Naive thymus-derived CD4-positive, alpha-beta T cell (primary cell): ENCODE results near the gene LIN37. TPM values are rescaled to one million over a fixed set of nuclear protein-coding genes. Genes with fewer than 3 reads are reported as not detected.
"Not testable (repeated sequence)": the region's sequence is repeated elsewhere in the genome, so short reads cannot be mapped to it uniquely, and the experiment has no call there.

ENCODE experiments used
- ATAC-seq: fragments of 150-1000 bp; cut with Tn5 transposase; 2 replicates; pipeline ENCODE4 v1.10.0; 2021; ENCODE audit warnings: mild to moderate bottlenecking, moderate library complexity
- CTCF ChIA-PET: fragments of 350-600 bp; sonication (Branson Sonifier 250); formaldehyde crosslinking; loops from one replicate; lab custom pipeline; 2021; ENCODE audit warnings: antibody characterized with exemption; lab: Charles Lee
- POLR2A ChIA-PET: fragments of 350-600 bp; sonication (Branson Sonifier 250); formaldehyde crosslinking; loops from one replicate; lab custom pipeline; 2021; ENCODE audit warnings: antibody characterized with exemption, inconsistent platforms; lab: Charles Lee
- DNase-seq, 9 donors: peaks; one replicate each; pipeline versions ENCODE4 v3.0.0 to v3.0.0-alpha.2; 2020 to 2022; ENCODE audit warnings: mixed read lengths in 1 of 9
- H3K27ac ChIP-seq: one replicate; pipeline ENCODE4 v1.7.0; 2013; ENCODE audit warnings: mild to moderate bottlenecking, low read depth, low read length, moderate library complexity
- H3K27me3 ChIP-seq, 2 donors: one replicate each; pipeline ENCODE4 v1.7.0; 2013; ENCODE audit warnings: low read length in 2 of 2, mild to moderate bottlenecking in 2 of 2, moderate library complexity in 2 of 2; ENCODE audit not compliant: control insufficient read depth in 2 of 2, insufficient read depth in 2 of 2
- H3K36me3 ChIP-seq, 3 experiments: 1 replicate in 2 of 3; 2 replicates in 1 of 3; pipeline ENCODE4 v1.7.0; 2013; ENCODE audit warnings: low read length in 3 of 3, mild to moderate bottlenecking in 3 of 3, moderate library complexity in 1 of 3; ENCODE audit not compliant: insufficient read depth in 3 of 3, control insufficient read depth in 2 of 3
- H3K4me1 ChIP-seq, 2 donors: one replicate each; pipeline ENCODE4 v1.7.0; 2013; ENCODE audit warnings: low read length in 2 of 2, mild to moderate bottlenecking in 2 of 2, moderate library complexity in 1 of 2; ENCODE audit not compliant: control insufficient read depth in 2 of 2, insufficient read depth in 2 of 2
- H3K4me3 ChIP-seq: 2 replicates; pipeline ENCODE4 v1.7.0; 2013; ENCODE audit warnings: mild to moderate bottlenecking, low read length
- H3K9me3 ChIP-seq, 3 experiments: 1 replicate in 2 of 3; 2 replicates in 1 of 3; pipeline ENCODE4 v1.7.0; 2013; ENCODE audit warnings: low read length in 3 of 3; ENCODE audit not compliant: control insufficient read depth in 2 of 3
- H3K27ac Mint-ChIP-seq, 9 donors: one replicate each; pipeline ENCODE4 v1.8.0; 2020 to 2022; ENCODE audit warnings: mixed read lengths in 9 of 9, mild to moderate bottlenecking in 8 of 9, moderate library complexity in 5 of 9, inconsistent platforms in 2 of 9
- H3K27me3 Mint-ChIP-seq, 5 donors: one replicate each; pipeline ENCODE4 v1.8.0; 2021 to 2022; ENCODE audit warnings: mixed read lengths in 5 of 5, mild to moderate bottlenecking in 1 of 5
- H3K36me3 Mint-ChIP-seq, 5 donors: one replicate each; pipeline ENCODE4 v1.8.0; 2020 to 2022; ENCODE audit warnings: mixed read lengths in 5 of 5, mild to moderate bottlenecking in 3 of 5, inconsistent platforms in 1 of 5
- H3K4me1 Mint-ChIP-seq, 7 donors: one replicate each; pipeline ENCODE4 v1.8.0; 2020 to 2022; ENCODE audit warnings: mixed read lengths in 7 of 7, mild to moderate bottlenecking in 3 of 7, inconsistent platforms in 1 of 7
- H3K4me3 Mint-ChIP-seq, 10 donors: one replicate each; pipeline ENCODE4 v1.8.0; 2020 to 2022; ENCODE audit warnings: mild to moderate bottlenecking in 10 of 10, mixed read lengths in 10 of 10, moderate library complexity in 6 of 10, inconsistent platforms in 2 of 10
- H3K9me3 Mint-ChIP-seq, 11 donors: one replicate each; pipeline ENCODE4 v1.8.0; 2020 to 2022; ENCODE audit warnings: mixed read lengths in 11 of 11, mild to moderate bottlenecking in 4 of 11, inconsistent platforms in 1 of 11, moderate library complexity in 1 of 11
- intact Hi-C, 2 donors: fragments of 100-400 bp; cut with micrococcal nuclease; formaldehyde crosslinking; loops; one replicate each; pipeline ENCODE4 v1.15.1; 2023
- polyA plus RNA-seq, 2 donors: library from polyadenylated mRNA; unstranded; fragments of 300-500 nt; fragmentation: Illumina TruSeq; gene quantifications; one replicate each; pipeline ENCODE4 v1.2.3, GENCODE V29; 2021
- total RNA-seq, 6 experiments: library from RNA in 5 of 6; stranded (reverse) in 5 of 6; gene quantifications; 1 replicate in 5 of 6; 2 replicates in 1 of 6; pipeline ENCODE4 v1.2.3 and lab custom pipeline; 2021 to 2026

LIN37 gene
- total and polyA plus RNA-seq, 7 experiments from 2014 or later = 6.7 to 33.1 (median 18.9) TPM

- H3K4me3 Mint-ChIP-seq = no peak overlapping the region
- intact Hi-C loops = no loop called here
Measured at GRCh38 chr19:35792312-35792711, 43.9 kb downstream of the LIN37 start.

GRCh38 chr19:35792888-35793287 lies 44.5 kb downstream of the LIN37 start:
- no peak for DNase-seq
- POLR2A ChIA-PET = no interaction called here
- intact Hi-C loops = no loop called here
- Mint-ChIP-seq H3K4me1 (peaks cover 0 to 7% (median 0%) of the 10 kb centered on the region in 7 donors), H3K27ac (no peak overlapping the region), H3K36me3 (no peaks in the 10 kb centered on the region), H3K4me3 (no peak overlapping the region), H3K9me3 (no peaks in the 10 kb centered on the region), H3K27me3 (peaks cover 16 to 25% (median 23%) of the 10 kb centered on the region in 5 donors)
- H3K4me3 ChIP-seq = no peak overlapping the region
- H3K36me3 ChIP-seq = no peaks in the 10 kb centered on the region
- no peaks in the 10 kb centered on the region for H3K27me3 ChIP-seq
- no peaks in the 10 kb centered on the region for H3K9me3 ChIP-seq
- CTCF ChIA-PET = no interaction called here
- no peak overlapping the region for H3K27ac ChIP-seq
- H3K4me1 ChIP-seq = no peaks in the 10 kb centered on the region
- no peak for ATAC-seq

More at GRCh38 chr19:35792312-35792711, 43.9 kb downstream of the LIN37 start:
- no peaks in the 10 kb centered on the region for H3K9me3 Mint-ChIP-seq
- POLR2A ChIA-PET = interaction anchor here (0.6 kb wide), 1 partner anchor 33 kb away, joined by 3 read pairs; no protein-coding TSS in a partner anchor
- no peaks in the 10 kb centered on the region for H3K36me3 ChIP-seq
- CTCF ChIA-PET = no interaction called here
- no peaks in the 10 kb centered on the region for H3K27me3 ChIP-seq
- H3K36me3 Mint-ChIP-seq = no peaks in the 10 kb centered on the region
- H3K9me3 ChIP-seq = no peaks in the 10 kb centered on the region
- no peak overlapping the region for H3K4me3 ChIP-seq
- H3K27ac ChIP-seq = no peak overlapping the region
- DNase-seq (no peak), ATAC-seq (no peak)
- H3K4me1 Mint-ChIP-seq = peaks cover 0 to 6% (median 0%) of the 10 kb centered on the region in 7 donors
- H3K27me3 Mint-ChIP-seq = peaks cover 15 to 24% (median 19%) of the 10 kb centered on the region in 5 donors
- H3K27ac Mint-ChIP-seq = peak overlapping the region in 1 of 9 donors; percentile 31
- no peaks in the 10 kb centered on the region for H3K4me1 ChIP-seq

- Mint-ChIP-seq H3K4me1 (peaks cover 0 to 7% (median 0%) of the 10 kb centered on the region in 7 donors), H3K9me3 (no peaks in the 10 kb centered on the region), H3K27me3 (peaks cover 20 to 28% (median 25%) of the 10 kb centered on the region in 5 donors), H3K36me3 (no peaks in the 10 kb centered on the region), H3K27ac (no peak overlapping the region), H3K4me3 (no peak overlapping the region)
- H3K4me3 ChIP-seq = no peak overlapping the region
- intact Hi-C loops = no loop called here
- H3K9me3 ChIP-seq = no peaks in the 10 kb centered on the region
- no peak overlapping the region for H3K27ac ChIP-seq
- no peak for DNase-seq
- ChIA-PET POLR2A (no interaction called here), CTCF (no interaction called here)
- H3K27me3 ChIP-seq = no peaks in the 10 kb centered on the region
- no peak for ATAC-seq
- no peaks in the 10 kb centered on the region for H3K36me3 ChIP-seq
- H3K4me1 ChIP-seq = no peaks in the 10 kb centered on the region
Measured at GRCh38 chr19:35793381-35794165, 45.2 kb downstream of the LIN37 start.

- H3K27ac ChIP-seq, H3K27me3 ChIP-seq, H3K9me3 ChIP-seq, POLR2A ChIA-PET, H3K4me1 Mint-ChIP-seq, H3K4me3 Mint-ChIP-seq, H3K9me3 Mint-ChIP-seq, ATAC-seq, H3K36me3 ChIP-seq, DNase-seq, H3K36me3 Mint-ChIP-seq, H3K4me1 ChIP-seq, H3K4me3 ChIP-seq, intact Hi-C loops: not testable (repeated sequence)
- H3K27ac Mint-ChIP-seq = peak overlapping the region in 1 of 9 donors; percentile 52
- peaks cover 20 to 42% (median 29%) of the 10 kb centered on the region in 5 donors for H3K27me3 Mint-ChIP-seq
- CTCF ChIA-PET = interaction anchor here (0.6 kb wide), 1 partner anchor 117 kb away, joined by 3 read pairs; no protein-coding TSS in a partner anchor
Measured at GRCh38 chr19:35795564-35795963, 47.2 kb downstream of the LIN37 start.

- POLR2A ChIA-PET = no interaction called here
- Histone ChIP-seq H3K27ac (no peak overlapping the region), H3K36me3 (no peaks in the 10 kb centered on the region), H3K9me3 (no peaks in the 10 kb centered on the region), H3K27me3 (no peaks in the 10 kb centered on the region), H3K4me3 (no peak overlapping the region), H3K4me1 (no peaks in the 10 kb centered on the region)
- Mint-ChIP-seq H3K4me1 (peaks cover 0 to 10% (median 0%) of the 10 kb centered on the region in 7 donors), H3K4me3 (peak overlapping the region in 2 of 10 donors; percentile 28 to 62), H3K27ac (peak overlapping the region in 1 of 9 donors; percentile 62), H3K9me3 (peaks cover 0 to 3% (median 0%) of the 10 kb centered on the region in 11 donors), H3K36me3 (no peaks in the 10 kb centered on the region), H3K27me3 (peaks cover 20 to 42% (median 29%) of the 10 kb centered on the region in 5 donors)
- CTCF ChIA-PET = interaction anchor here (0.5 kb wide), 1 partner anchor 92 kb away, joined by 3 read pairs; no protein-coding TSS in a partner anchor
- intact Hi-C loops = no loop called here
- ATAC-seq (no peak), DNase-seq (no peak)
Measured at GRCh38 chr19:35796645-35797542, 48.5 kb downstream of the LIN37 start.

GRCh38 chr19:35797663-35798062 lies 49.3 kb downstream of the LIN37 start:
- Histone ChIP-seq H3K4me1 (no peaks in the 10 kb centered on the region), H3K27me3 (no peaks in the 10 kb centered on the region), H3K27ac (no peak overlapping the region), H3K4me3 (no peak overlapping the region), H3K9me3 (no peaks in the 10 kb centered on the region), H3K36me3 (no peaks in the 10 kb centered on the region)
- no peak for DNase-seq
- H3K4me1 Mint-ChIP-seq = peaks cover 0 to 10% (median 0%) of the 10 kb centered on the region in 7 donors
- H3K36me3 Mint-ChIP-seq = no peaks in the 10 kb centered on the region
- ChIA-PET POLR2A (no interaction called here), CTCF (no interaction called here)
- H3K4me3 Mint-ChIP-seq = peak overlapping the region in 1 of 10 donors; percentile 62
- intact Hi-C loops = no loop called here
- H3K27me3 Mint-ChIP-seq = peaks cover 20 to 42% (median 27%) of the 10 kb centered on the region in 5 donors
- H3K27ac Mint-ChIP-seq = no peak overlapping the region
- peaks cover 0 to 3% (median 0%) of the 10 kb centered on the region in 11 donors for H3K9me3 Mint-ChIP-seq
- no peak for ATAC-seq
